GM12801 (cell line): ENCODE data around the gene CCDC88C.

ENCODE experiments used
- TF ChIP-seq, protein P1 (sequence below): IDR thresholded peaks from one replicate; pipeline ENCODE4 v1.5.1; 2011; ENCODE audit warnings: control low read depth; ENCODE audit not compliant: insufficient read length; ENCODE audit errors: extremely low read depth

CCDC88C gene

DNA sequence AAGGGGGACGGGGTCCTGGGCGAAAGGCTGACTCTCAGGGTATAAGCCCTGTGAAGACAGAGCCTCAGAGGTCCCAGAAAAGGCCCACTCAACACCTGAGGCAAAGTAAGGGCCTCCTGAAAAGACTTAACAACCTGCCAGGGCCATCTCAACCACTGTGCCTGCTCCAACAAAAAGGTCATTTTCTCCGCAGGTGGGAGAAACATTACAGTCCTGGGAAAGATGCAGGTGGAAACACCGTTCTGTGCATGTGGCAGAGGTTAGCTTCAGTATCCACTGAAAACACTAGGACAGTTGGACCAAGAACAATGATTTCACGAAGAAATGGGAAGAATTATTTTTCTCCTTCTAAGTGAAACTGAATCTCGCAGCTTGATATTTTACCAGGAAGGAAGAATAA is 50.9 kb downstream of the CCDC88C start:
- TF ChIP-seq, protein P1, sequence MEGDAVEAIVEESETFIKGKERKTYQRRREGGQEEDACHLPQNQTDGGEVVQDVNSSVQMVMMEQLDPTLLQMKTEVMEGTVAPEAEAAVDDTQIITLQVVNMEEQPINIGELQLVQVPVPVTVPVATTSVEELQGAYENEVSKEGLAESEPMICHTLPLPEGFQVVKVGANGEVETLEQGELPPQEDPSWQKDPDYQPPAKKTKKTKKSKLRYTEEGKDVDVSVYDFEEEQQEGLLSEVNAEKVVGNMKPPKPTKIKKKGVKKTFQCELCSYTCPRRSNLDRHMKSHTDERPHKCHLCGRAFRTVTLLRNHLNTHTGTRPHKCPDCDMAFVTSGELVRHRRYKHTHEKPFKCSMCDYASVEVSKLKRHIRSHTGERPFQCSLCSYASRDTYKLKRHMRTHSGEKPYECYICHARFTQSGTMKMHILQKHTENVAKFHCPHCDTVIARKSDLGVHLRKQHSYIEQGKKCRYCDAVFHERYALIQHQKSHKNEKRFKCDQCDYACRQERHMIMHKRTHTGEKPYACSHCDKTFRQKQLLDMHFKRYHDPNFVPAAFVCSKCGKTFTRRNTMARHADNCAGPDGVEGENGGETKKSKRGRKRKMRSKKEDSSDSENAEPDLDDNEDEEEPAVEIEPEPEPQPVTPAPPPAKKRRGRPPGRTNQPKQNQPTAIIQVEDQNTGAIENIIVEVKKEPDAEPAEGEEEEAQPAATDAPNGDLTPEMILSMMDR, result no peak

DNA sequence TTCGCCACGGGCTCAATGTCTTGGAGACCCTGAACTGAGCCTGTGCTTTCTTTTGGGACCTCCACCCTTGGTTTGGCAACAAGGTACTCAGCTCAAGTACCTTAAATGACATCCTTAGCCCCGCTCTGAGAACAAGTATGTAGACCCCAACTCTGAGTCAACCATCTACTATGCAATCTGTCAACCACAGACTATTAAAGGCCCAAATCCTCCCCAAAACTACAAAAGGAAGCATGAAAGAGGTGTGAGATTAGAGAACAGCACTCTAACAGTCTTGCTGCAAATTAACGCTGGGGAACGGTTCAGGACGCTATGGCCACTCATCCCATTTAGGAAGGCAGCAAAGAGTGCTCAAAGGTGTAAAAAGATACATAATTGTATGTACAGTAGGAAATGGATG is 52.1 kb downstream of the CCDC88C start:
- TF ChIP-seq, protein P1, result no peak

DNA sequence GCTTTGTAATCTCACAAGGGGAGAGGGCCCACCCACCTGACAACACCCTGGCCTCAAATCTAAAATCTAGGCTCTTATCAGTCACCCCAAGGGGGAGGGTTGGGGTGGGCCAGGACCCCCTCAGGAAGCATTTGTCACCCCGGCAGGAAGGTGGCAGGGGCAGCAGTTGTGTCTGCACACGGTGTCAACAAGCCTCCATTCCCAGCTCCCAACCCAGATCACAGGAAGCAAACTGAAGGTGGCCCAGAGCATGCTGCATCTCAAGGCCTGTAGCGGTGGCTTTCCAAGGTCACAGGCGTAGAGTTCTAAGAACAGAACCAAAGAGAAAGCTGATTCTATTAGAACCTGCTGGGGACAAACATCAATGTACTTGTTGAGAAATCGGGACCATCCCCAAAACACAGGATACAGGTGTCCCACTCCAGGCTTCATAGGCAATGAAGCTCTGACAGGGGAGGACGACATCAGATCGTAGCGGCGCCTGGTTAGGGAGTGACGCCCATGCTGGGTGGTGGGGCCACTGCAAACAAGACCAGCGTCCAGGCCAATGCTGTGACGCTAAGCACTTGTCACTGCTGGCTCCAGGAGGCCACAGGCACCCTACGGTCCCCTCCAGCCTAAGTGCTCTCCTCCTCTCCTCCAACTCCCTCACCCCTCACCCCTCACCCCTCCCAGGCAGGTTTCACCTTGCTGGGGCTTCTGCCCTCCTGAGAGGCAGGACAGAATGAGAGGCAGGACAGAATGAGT is 52.9 kb downstream of the CCDC88C start:
- TF ChIP-seq, protein P1, result no peak

DNA sequence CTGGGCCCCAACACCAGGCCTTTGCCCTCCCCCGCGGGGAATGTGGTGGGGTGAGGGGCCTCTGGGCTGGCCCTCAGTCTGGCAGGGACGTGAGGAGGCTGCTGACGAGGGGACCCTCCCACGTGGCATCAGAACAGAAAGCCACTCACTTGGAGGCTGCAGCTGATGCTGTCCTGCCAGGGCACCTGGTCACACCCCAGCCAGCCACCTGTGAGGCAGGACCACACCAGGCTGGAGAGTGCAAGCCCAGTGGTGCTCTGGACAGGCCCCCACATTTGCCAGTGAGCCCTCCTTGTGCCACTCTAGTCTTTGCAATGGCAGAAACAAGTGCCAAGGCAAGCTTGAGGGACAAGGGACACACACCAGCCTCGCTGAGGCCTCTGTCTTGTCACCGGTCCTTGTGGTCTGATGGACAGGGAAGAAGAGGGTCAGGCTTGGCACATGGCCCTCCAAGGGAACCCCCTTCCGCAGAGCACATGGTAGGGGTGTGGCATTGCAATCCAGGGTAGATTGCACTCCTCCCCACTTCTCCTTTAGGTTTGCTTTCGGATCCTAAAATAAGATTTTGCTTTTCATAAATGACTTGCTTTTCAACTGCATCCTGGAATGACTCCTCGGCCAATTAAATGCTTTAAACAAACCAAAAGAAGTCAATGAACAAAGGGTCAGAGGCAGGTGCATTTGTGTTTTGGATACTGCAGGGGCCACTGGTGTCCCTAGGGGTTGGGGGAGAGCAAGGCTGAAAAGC is 53.7 kb downstream of the CCDC88C start:
- TF ChIP-seq, protein P1, result no peak

DNA sequence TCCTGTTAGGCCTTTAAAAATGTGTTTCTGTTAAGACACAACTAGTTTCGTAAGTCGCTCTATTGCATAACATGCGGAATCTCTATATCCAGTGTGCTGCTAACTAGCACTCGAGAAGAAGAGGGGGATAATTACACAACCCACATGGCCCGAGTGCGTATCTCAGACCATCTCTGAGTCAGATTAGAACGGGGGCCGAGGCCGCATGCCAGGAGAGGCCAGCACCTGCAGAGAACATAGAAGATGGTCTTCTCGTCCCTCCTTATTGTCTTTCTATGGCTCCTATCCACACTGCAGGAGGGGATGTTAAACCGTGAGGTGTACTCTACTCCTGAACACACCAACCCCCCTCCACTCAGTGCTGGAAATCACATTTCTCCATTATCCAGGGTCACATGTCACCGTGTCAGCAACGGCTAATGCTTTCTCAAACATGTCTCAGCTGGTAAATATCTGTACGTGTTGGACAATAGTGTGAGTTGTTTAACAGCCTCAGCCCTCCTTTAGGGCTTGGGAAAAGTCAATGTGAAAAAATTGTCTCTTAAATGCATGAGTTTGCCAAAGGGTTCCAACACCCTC is 56.3 kb downstream of the CCDC88C start:
- TF ChIP-seq, protein P1, result no peak

DNA sequence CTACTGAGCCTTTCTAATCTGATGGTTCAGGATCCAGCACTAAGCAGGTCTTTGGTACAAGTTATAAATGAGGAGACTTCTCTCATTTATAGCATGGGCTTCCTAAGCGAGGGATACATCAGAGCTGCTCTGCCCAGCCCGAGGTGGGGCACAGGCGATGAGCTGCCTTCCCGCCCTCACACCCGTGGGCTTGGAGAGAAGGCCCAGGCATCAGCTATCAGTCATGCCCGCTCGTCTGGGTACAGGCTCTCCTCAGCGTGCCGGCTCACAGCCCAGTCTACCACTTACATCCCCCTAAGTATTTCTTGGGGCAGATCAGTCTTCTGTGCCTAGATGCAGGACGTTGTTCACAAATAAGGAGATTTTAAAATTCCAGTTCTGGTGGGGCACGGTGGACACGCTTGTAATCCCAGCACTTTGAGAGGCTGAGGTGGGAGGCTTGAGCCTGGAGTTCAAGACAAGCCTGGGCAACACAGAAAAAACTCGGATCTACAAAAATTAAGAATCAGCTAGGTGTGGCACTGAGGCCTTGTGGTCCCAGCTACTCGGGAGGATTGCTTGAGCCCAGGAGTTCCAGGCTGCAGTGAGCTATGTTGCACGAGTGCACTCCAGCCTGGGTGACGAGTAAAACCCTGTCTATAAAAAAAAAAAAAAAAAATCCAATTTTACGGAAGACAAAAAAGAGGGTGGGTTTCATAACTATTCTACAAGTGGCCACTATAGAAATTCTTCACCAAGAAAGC is 57.0 kb downstream of the CCDC88C start:
- TF ChIP-seq, protein P1, result no peak
